ENCODE data around the gene TBC1D3B. TPM values are rescaled to one million over a fixed set of nuclear protein-coding genes. Genes with fewer than 3 reads are reported as not detected.

TBC1D3B gene
- total and polyA plus RNA-seq, 2 donors = 1.3 to 3.9 TPM

DNA sequence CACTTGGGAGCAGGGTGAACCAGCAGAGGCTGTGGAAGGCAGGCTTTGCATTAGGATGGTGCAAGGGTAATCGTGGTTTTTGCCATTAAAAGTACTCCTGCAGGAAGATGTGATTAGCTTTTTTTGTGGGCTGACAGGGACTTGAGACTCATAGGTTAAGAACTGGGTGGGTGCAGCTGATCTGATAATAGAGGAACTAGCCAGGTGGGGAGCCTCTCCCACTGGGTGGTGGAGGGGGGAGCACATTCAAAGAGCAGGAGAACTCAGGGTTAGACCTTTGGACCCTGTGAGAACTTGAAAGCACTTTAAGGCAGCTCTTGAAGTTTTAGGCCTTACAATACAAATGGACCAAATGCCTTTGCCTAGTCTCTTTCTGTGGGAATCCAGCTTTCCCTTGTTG is 40.4 kb downstream of the TBC1D3B start:
- Histone ChIP-seq H3K9me3 (ENCODE audit: control insufficient read depth in 2 of 2, insufficient read depth in 1 of 2, low read length in 1 of 2) (no peaks in the 10 kb centered on the region), H3K27ac (ENCODE audit: low read depth in 1 of 2, low read length in 1 of 2) (no peak overlapping the region), H3K4me3 (ENCODE audit: low read length in 2 of 2) (no peak overlapping the region), H3K27me3 (ENCODE audit: control insufficient read depth in 2 of 2, insufficient read depth in 1 of 2, low read length in 1 of 2) (peaks cover 0 to 5% of the 10 kb centered on the region in 2 donors), H3K4me1 (ENCODE audit: control insufficient read depth in 2 of 2, insufficient read depth in 2 of 2, low read length in 2 of 2) (no peaks in the 10 kb centered on the region), H3K36me3 (ENCODE audit: control insufficient read depth in 2 of 2, insufficient read depth in 2 of 2, low read length in 1 of 2) (no peaks in the 10 kb centered on the region)
- WGBS = 76% methylated on average over 1 of the region's 1 CpG
- no peak for DNase-seq (ENCODE audit: low read depth in 6 of 9, low spot score in 9 of 9)

DNA sequence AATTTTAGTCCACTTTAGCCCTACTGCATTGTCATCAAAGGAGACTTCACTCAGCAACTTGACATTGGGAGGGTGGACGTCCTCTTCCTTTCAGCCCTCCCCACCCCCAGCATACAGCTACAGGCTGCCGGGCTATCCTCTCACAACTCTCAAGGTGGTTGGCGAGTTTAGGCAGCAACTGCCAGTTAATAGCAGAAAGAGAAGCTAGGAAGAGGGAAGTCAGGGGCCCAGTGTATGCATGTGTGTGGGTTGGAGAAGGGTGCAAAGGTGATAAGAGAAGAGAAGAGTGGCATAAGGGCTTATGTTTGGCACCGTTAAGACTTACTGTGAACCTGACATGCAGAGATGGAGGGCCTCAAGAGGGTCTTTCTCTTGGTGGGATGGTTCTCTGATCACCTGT is 41.0 kb downstream of the TBC1D3B start:
- peaks cover 0 to 5% of the 10 kb centered on the region in 2 donors for H3K27me3 ChIP-seq (ENCODE audit: control insufficient read depth in 2 of 2, insufficient read depth in 1 of 2, low read length in 1 of 2)
- H3K4me1 ChIP-seq (ENCODE audit: control insufficient read depth in 2 of 2, insufficient read depth in 2 of 2, low read length in 2 of 2) = no peaks in the 10 kb centered on the region
- DNase-seq (ENCODE audit: low read depth in 6 of 9, low spot score in 9 of 9) = no peak
- WGBS = 83% methylated on average over 4 of the region's 4 CpGs
- no peak overlapping the region for H3K27ac ChIP-seq (ENCODE audit: low read depth in 1 of 2, low read length in 1 of 2)
- no peak overlapping the region for H3K4me3 ChIP-seq (ENCODE audit: low read length in 2 of 2)
- H3K9me3 ChIP-seq (ENCODE audit: control insufficient read depth in 2 of 2, insufficient read depth in 1 of 2, low read length in 1 of 2) = no peaks in the 10 kb centered on the region
- no peaks in the 10 kb centered on the region for H3K36me3 ChIP-seq (ENCODE audit: control insufficient read depth in 2 of 2, insufficient read depth in 2 of 2, low read length in 1 of 2)

DNA sequence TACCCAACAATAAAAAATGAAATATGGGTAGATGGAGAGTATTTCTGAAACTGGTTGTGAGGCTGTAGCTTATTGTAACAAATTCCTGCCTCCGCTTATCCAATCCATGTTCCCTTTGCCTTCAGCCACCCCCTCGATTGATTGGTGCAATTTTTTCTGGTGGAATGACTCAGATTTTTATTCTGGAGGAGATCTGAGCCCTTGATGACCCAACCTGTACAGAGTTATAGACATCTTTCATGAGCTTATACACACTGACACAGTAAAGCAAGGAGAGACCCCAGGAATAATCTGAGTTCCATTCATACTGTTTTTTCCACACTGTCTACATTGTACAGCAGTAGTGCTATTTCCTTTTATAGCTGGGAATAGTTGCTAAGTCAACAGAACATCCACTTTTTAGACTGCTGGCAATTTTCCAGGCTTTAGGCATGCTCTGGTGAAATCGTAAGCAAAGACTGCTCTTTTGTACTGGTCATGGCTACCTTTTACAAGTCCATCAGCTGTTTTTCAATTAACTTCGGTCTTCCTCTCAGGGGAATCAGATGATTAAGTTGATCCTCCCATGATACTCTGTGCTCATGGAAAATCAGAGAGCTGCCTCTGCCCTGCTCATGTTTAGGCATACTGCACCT is 42.7 kb downstream of the TBC1D3B start:
- no peak overlapping the region for H3K4me3 ChIP-seq (ENCODE audit: low read length in 2 of 2)
- H3K27me3 ChIP-seq (ENCODE audit: control insufficient read depth in 2 of 2, insufficient read depth in 1 of 2, low read length in 1 of 2) = peaks cover 0 to 5% of the 10 kb centered on the region in 2 donors
- DNase-seq (ENCODE audit: low read depth in 6 of 9, low spot score in 9 of 9) = no peak
- H3K27ac ChIP-seq (ENCODE audit: low read depth in 1 of 2, low read length in 1 of 2) = no peak overlapping the region
- H3K36me3 ChIP-seq (ENCODE audit: control insufficient read depth in 2 of 2, insufficient read depth in 2 of 2, low read length in 1 of 2) = no peaks in the 10 kb centered on the region
- H3K4me1 ChIP-seq (ENCODE audit: control insufficient read depth in 2 of 2, insufficient read depth in 2 of 2, low read length in 2 of 2) = no peaks in the 10 kb centered on the region
- H3K9me3 ChIP-seq (ENCODE audit: control insufficient read depth in 2 of 2, insufficient read depth in 1 of 2, low read length in 1 of 2) = no peaks in the 10 kb centered on the region
- 85% methylated on average over 4 of the region's 4 CpGs for WGBS

GRCh38 chr17:36132421-36132831 is 44.0 kb downstream of the TBC1D3B start:
- Histone ChIP-seq H3K36me3 (ENCODE audit: control insufficient read depth in 2 of 2, insufficient read depth in 2 of 2, low read length in 1 of 2) (no peaks in the 10 kb centered on the region), H3K27ac (ENCODE audit: low read depth in 1 of 2, low read length in 1 of 2) (peak overlapping the region in 1 of 2 donors; percentile 20), H3K4me3 (ENCODE audit: low read length in 2 of 2) (no peak overlapping the region), H3K9me3 (ENCODE audit: control insufficient read depth in 2 of 2, insufficient read depth in 1 of 2, low read length in 1 of 2) (no peaks in the 10 kb centered on the region), H3K27me3 (ENCODE audit: control insufficient read depth in 2 of 2, insufficient read depth in 1 of 2, low read length in 1 of 2) (peaks cover 0 to 3% of the 10 kb centered on the region in 2 donors), H3K4me1 (ENCODE audit: control insufficient read depth in 2 of 2, insufficient read depth in 2 of 2, low read length in 2 of 2) (no peaks in the 10 kb centered on the region)
- WGBS = 93% methylated on average over 2 of the region's 2 CpGs
- peak in 1 of 9 donors; percentile 12 for DNase-seq (ENCODE audit: low read depth in 6 of 9, low spot score in 9 of 9)

DNA sequence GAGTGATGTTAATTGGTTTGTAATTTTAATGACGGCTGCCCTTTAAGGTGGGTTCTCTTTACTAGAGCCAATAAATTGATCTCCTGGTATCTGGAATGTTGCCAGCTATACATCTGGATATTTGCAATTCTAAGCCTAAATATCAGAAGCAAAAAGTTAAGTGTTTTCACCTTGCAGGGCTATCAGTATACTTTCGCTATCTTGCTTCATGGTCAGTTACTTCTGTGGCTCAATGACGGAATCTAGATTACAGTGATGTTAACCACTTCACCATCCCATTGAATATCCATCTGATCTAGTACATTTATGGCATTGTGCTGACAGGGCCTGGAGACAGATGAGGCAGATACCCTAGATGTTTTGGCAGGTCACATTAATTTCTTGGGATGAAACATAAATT is 44.5 kb downstream of the TBC1D3B start:
- Histone ChIP-seq H3K4me1 (ENCODE audit: control insufficient read depth in 2 of 2, insufficient read depth in 2 of 2, low read length in 2 of 2) (no peaks in the 10 kb centered on the region), H3K27ac (ENCODE audit: low read depth in 1 of 2, low read length in 1 of 2) (no peak overlapping the region), H3K36me3 (ENCODE audit: control insufficient read depth in 2 of 2, insufficient read depth in 2 of 2, low read length in 1 of 2) (no peaks in the 10 kb centered on the region), H3K4me3 (ENCODE audit: low read length in 2 of 2) (no peak overlapping the region), H3K9me3 (ENCODE audit: control insufficient read depth in 2 of 2, insufficient read depth in 1 of 2, low read length in 1 of 2) (no peaks in the 10 kb centered on the region), H3K27me3 (ENCODE audit: control insufficient read depth in 2 of 2, insufficient read depth in 1 of 2, low read length in 1 of 2) (peaks cover 0 to 3% of the 10 kb centered on the region in 2 donors)
- DNase-seq (ENCODE audit: low read depth in 6 of 9, low spot score in 9 of 9) = no peak
- 95% methylated on average over 3 of the region's 3 CpGs for WGBS

DNA sequence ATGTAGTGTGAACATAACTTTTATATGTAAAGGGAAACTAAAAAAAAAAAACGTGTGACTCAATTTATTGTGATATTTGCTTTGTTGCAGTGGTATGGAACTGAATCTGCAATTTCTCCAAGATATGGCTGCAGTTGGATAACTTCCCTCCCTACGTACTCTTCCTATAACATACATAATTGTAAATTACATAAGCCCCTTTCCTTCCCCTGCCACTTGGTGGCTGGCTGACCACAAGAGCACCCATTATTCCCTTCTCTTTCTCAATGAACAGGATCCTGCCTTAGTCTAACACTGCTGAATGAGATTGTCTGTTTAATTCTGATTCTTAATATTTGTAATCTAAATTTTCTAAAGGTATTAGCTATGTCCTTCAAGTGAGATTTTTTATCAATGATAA is 45.0 kb downstream of the TBC1D3B start:
- peaks cover 0 to 1% of the 10 kb centered on the region in 2 donors for H3K9me3 ChIP-seq (ENCODE audit: control insufficient read depth in 2 of 2, insufficient read depth in 1 of 2, low read length in 1 of 2)
- no peak overlapping the region for H3K27ac ChIP-seq (ENCODE audit: low read depth in 1 of 2, low read length in 1 of 2)
- no peaks in the 10 kb centered on the region for H3K4me1 ChIP-seq (ENCODE audit: control insufficient read depth in 2 of 2, insufficient read depth in 2 of 2, low read length in 2 of 2)
- no peaks in the 10 kb centered on the region for H3K36me3 ChIP-seq (ENCODE audit: control insufficient read depth in 2 of 2, insufficient read depth in 2 of 2, low read length in 1 of 2)
- no peak for DNase-seq (ENCODE audit: low read depth in 6 of 9, low spot score in 9 of 9)
- peaks cover 0 to 3% of the 10 kb centered on the region in 2 donors for H3K27me3 ChIP-seq (ENCODE audit: control insufficient read depth in 2 of 2, insufficient read depth in 1 of 2, low read length in 1 of 2)
- WGBS = 35% methylated on average over 2 of the region's 2 CpGs
- H3K4me3 ChIP-seq (ENCODE audit: low read length in 2 of 2) = no peak overlapping the region

DNA sequence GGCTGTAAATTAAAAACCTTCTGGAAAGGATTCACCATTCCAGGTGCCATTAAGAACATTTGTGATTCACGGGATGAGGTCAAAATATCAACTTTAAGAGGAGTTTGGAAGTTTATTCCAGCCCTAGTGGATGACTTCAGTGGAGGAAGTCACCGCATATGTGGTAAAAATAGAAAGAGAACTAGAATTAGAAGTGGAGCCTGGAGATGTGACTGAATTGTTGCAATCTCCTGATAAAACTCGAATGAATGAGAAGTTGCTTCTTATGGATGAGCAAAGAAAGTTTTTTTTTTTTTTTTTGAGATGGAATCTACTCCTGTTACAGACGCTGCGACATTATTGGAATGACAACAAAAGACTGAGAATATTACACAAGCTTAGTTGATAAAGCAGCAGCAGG is 46.1 kb downstream of the TBC1D3B start:
- Histone ChIP-seq H3K4me3 (ENCODE audit: low read length in 2 of 2) (no peak overlapping the region), H3K27me3 (ENCODE audit: control insufficient read depth in 2 of 2, insufficient read depth in 1 of 2, low read length in 1 of 2) (peaks cover 0 to 3% of the 10 kb centered on the region in 2 donors), H3K27ac (ENCODE audit: low read depth in 1 of 2, low read length in 1 of 2) (no peak overlapping the region), H3K36me3 (ENCODE audit: control insufficient read depth in 2 of 2, insufficient read depth in 2 of 2, low read length in 1 of 2) (no peaks in the 10 kb centered on the region), H3K9me3 (ENCODE audit: control insufficient read depth in 2 of 2, insufficient read depth in 1 of 2, low read length in 1 of 2) (peaks cover 3 to 10% of the 10 kb centered on the region in 2 donors), H3K4me1 (ENCODE audit: control insufficient read depth in 2 of 2, insufficient read depth in 2 of 2, low read length in 2 of 2) (no peaks in the 10 kb centered on the region)
- 71% methylated on average over 5 of the region's 5 CpGs for WGBS
- DNase-seq (ENCODE audit: low read depth in 6 of 9, low spot score in 9 of 9) = no peak

GRCh38 chr17:36129616-36130015 is 46.8 kb downstream of the TBC1D3B start:
- Histone ChIP-seq H3K27me3 (ENCODE audit: control insufficient read depth in 2 of 2, insufficient read depth in 1 of 2, low read length in 1 of 2) (peaks cover 3% of the 10 kb centered on the region in 2 donors), H3K36me3 (ENCODE audit: control insufficient read depth in 2 of 2, insufficient read depth in 2 of 2, low read length in 1 of 2) (no peaks in the 10 kb centered on the region), H3K4me3 (ENCODE audit: low read length in 2 of 2) (no peak overlapping the region), H3K9me3 (ENCODE audit: control insufficient read depth in 2 of 2, insufficient read depth in 1 of 2, low read length in 1 of 2) (peaks cover 6 to 17% of the 10 kb centered on the region in 2 donors), H3K4me1 (ENCODE audit: control insufficient read depth in 2 of 2, insufficient read depth in 2 of 2, low read length in 2 of 2) (no peaks in the 10 kb centered on the region), H3K27ac (ENCODE audit: low read depth in 1 of 2, low read length in 1 of 2) (no peak overlapping the region)
- no peak for DNase-seq (ENCODE audit: low read depth in 6 of 9, low spot score in 9 of 9)
- WGBS = 91% methylated on average over 1 of the region's 1 CpG

DNA sequence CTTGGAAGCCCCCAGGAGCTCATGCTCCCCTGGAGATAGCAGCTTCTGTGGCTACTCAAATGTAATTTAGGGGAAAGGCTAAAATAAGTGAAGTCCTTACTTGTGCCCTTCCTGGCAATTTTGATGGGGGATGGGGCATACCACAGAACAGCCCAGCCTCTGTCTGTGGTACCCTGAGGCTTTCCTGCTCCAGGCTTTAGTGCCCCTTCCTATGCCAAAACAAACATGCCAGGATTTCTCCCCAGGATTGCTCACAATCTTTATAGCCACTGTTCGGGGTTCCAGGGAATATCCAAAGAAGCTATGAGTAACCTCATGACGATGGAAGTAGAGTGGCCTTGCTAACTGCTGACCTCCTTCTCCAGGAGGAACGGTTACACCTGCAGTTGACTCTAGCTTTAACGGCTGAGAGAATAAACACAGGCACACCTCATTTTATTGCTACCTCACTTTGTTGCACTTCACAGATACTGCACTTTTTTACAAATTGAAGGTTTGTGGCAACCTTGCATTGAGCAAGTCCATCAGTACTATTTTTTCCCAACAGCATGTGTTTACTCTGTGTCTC is 47.9 kb downstream of the TBC1D3B start:
- Histone ChIP-seq H3K9me3 (ENCODE audit: control insufficient read depth in 2 of 2, insufficient read depth in 1 of 2, low read length in 1 of 2) (peaks cover 6 to 17% of the 10 kb centered on the region in 2 donors), H3K4me3 (ENCODE audit: low read length in 2 of 2) (no peak overlapping the region), H3K27me3 (ENCODE audit: control insufficient read depth in 2 of 2, insufficient read depth in 1 of 2, low read length in 1 of 2) (peaks cover 3% of the 10 kb centered on the region in 2 donors), H3K4me1 (ENCODE audit: control insufficient read depth in 2 of 2, insufficient read depth in 2 of 2, low read length in 2 of 2) (no peaks in the 10 kb centered on the region), H3K27ac (ENCODE audit: low read depth in 1 of 2, low read length in 1 of 2) (no peak overlapping the region), H3K36me3 (ENCODE audit: control insufficient read depth in 2 of 2, insufficient read depth in 2 of 2, low read length in 1 of 2) (no peaks in the 10 kb centered on the region)
- no peak for DNase-seq (ENCODE audit: low read depth in 6 of 9, low spot score in 9 of 9)
- WGBS = 92% methylated on average over 4 of the region's 4 CpGs
